IMR-90 (cell line): ENCODE measurements around the gene ELK3. TPM values are rescaled to one million over a fixed set of nuclear protein-coding genes. Genes with fewer than 3 reads are reported as not detected.
"Not testable (repeated sequence)": the region's sequence is repeated elsewhere in the genome, so short reads cannot be mapped to it uniquely, and the experiment has no call there.

Experiments used
- ATAC-seq: fragments of 200-7000 bp; cut with Tn5 transposase; 2 replicates; pipeline ENCODE4 v1.9.1; 2020; ENCODE audit warnings: low read depth, mild to moderate bottlenecking, moderate library complexity
- BruUV-seq: library from RNA; stranded (reverse); fragments of 400-500 nt; replicated peaks from 2 replicates; lab custom pipeline; 2021; lab: Mats Ljungman, UMichigan
- CTCF ChIA-PET: fragments of 300-600 bp; formaldehyde crosslinking; extraction: SDS; loops from one replicate; lab custom pipeline; 2021; ENCODE audit warnings: antibody characterized with exemption; lab: Yijun Ruan, JAX
- POLR2A ChIA-PET: fragments of 300-600 bp; sonication (Branson Sonifier 250); formaldehyde crosslinking; loops from one replicate; lab custom pipeline; 2022; ENCODE audit warnings: antibody characterized with exemption; ENCODE audit not compliant: unreplicated experiment; lab: Charles Lee
- DNase-seq: peaks from one replicate; pipeline ENCODE4 v3.0.0; 2013
- H2AFZ ChIP-seq: replicated peaks from 2 replicates; pipeline ENCODE3; 2013; ENCODE audit warnings: low read length, mild to moderate bottlenecking; ENCODE audit not compliant: poor library complexity
- H2AK5ac ChIP-seq: 2 replicates; pipeline ENCODE4 v1.6.1; 2013; ENCODE audit warnings: low read depth, low read length, inconsistent platforms
- H2AK9ac ChIP-seq: replicated peaks from 2 replicates; pipeline ENCODE3; 2013; ENCODE audit warnings: mild to moderate bottlenecking, low read depth, low read length, moderate library complexity; ENCODE audit not compliant: poor library complexity
- H2BK120ac ChIP-seq: 2 replicates; pipeline ENCODE4 v1.6.1; 2013; ENCODE audit warnings: low read depth, low read length, inconsistent platforms
- H2BK15ac ChIP-seq: 3 replicates; pipeline ENCODE4 v1.6.1; 2013; ENCODE audit warnings: low read depth, low read length, inconsistent platforms
- H2BK20ac ChIP-seq: 2 replicates; pipeline ENCODE4 v1.6.1; 2013; ENCODE audit warnings: low read depth, mild to moderate bottlenecking, inconsistent platforms, low read length, moderate library complexity
- H2BK5ac ChIP-seq: 2 replicates; pipeline ENCODE4 v1.6.1; 2013; ENCODE audit warnings: mild to moderate bottlenecking, low read depth, low read length, inconsistent platforms; ENCODE audit not compliant: poor library complexity, severe bottlenecking
- H3K14ac ChIP-seq: replicated peaks from 2 replicates; pipeline ENCODE4 v1.6.1; 2013; ENCODE audit warnings: low read depth, low read length, inconsistent platforms
- H3K18ac ChIP-seq: 2 replicates; pipeline ENCODE4 v1.6.1; 2013; ENCODE audit warnings: low read depth, low read length, control low read depth
- H3K23ac ChIP-seq: 2 replicates; pipeline ENCODE4 v1.6.1; 2013; ENCODE audit warnings: low read depth, low read length, inconsistent platforms
- H3K27ac ChIP-seq: 2 replicates; pipeline ENCODE4 v1.5.1; 2013; ENCODE audit warnings: mild to moderate bottlenecking, control low read depth, low read length; ENCODE audit not compliant: insufficient read depth
- H3K27me3 ChIP-seq: 2 replicates; pipeline ENCODE4 v1.6.1; 2013; ENCODE audit warnings: low read length; ENCODE audit not compliant: control insufficient read depth, insufficient read depth
- H3K36me3 ChIP-seq: 2 replicates; pipeline ENCODE4 v1.6.1; 2013; ENCODE audit warnings: low read length, mixed read lengths; ENCODE audit not compliant: control insufficient read depth, insufficient read depth
- H3K4ac ChIP-seq: 2 replicates; pipeline ENCODE4 v1.6.1; 2013; ENCODE audit warnings: low read depth, low read length, inconsistent platforms
- H3K4me1 ChIP-seq: 2 replicates; pipeline ENCODE4 v1.6.1; 2013; ENCODE audit warnings: low read length, mixed read lengths; ENCODE audit not compliant: control insufficient read depth, insufficient read depth
- H3K4me2 ChIP-seq: 2 replicates; pipeline ENCODE4 v1.6.1; 2013; ENCODE audit warnings: low read depth, mild to moderate bottlenecking, control low read depth, low read length, moderate library complexity
- H3K4me3 ChIP-seq: 2 replicates; pipeline ENCODE4 v1.5.1; 2013; ENCODE audit warnings: low read depth, mild to moderate bottlenecking, control low read depth, low read length, moderate library complexity; ENCODE audit not compliant: insufficient read depth
- H3K56ac ChIP-seq: 2 replicates; pipeline ENCODE4 v1.6.1; 2013; ENCODE audit warnings: low read length, inconsistent platforms; ENCODE audit not compliant: insufficient read depth; ENCODE audit errors: extremely low read depth
- H3K79me1 ChIP-seq, 2 experiments: 2 replicates each; pipeline ENCODE4 v1.6.1; 2013; ENCODE audit warnings: low read length in 2 of 2, inconsistent platforms in 1 of 2, low read depth in 1 of 2
- H3K9ac ChIP-seq: 2 replicates; pipeline ENCODE4 v1.6.1; 2013; ENCODE audit warnings: low read depth, low read length, control low read depth
- H3K9me1 ChIP-seq: 2 replicates; pipeline ENCODE4 v1.6.1; 2013; ENCODE audit warnings: low read length, inconsistent platforms; ENCODE audit not compliant: insufficient read depth
- H3K9me3 ChIP-seq: 2 replicates; pipeline ENCODE4 v1.6.1; 2013; ENCODE audit warnings: low read length; ENCODE audit not compliant: control insufficient read depth, insufficient read depth
- H4K20me1 ChIP-seq: 2 replicates; pipeline ENCODE4 v1.6.1; 2013; ENCODE audit warnings: low read length, inconsistent platforms; ENCODE audit not compliant: insufficient read depth
- H4K5ac ChIP-seq: 2 replicates; pipeline ENCODE4 v1.6.1; 2013; ENCODE audit warnings: mild to moderate bottlenecking, low read depth, low read length, control low read depth
- H4K8ac ChIP-seq, 2 experiments: 2 replicates each; pipeline ENCODE4 v1.6.1; 2013; ENCODE audit warnings: low read depth in 2 of 2, low read length in 2 of 2, control low read depth in 1 of 2, inconsistent platforms in 1 of 2
- H4K91ac ChIP-seq: 2 replicates; pipeline ENCODE4 v1.6.1; 2013; ENCODE audit warnings: low read depth, low read length, inconsistent platforms; ENCODE audit not compliant: insufficient read depth
- WGBS, 2 experiments: methylation state at CpG; one replicate each; pipeline versions ENCODE4 v1.1.5 to v1.1.7; 2013; ENCODE audit warnings: missing lambda C conversion rate in 2 of 2; ENCODE audit not compliant: insufficient read length in 1 of 2; ENCODE audit errors: extremely low coverage in 2 of 2; 5-methylcytosine and 5-hydroxymethylcytosine counted together
- dilution Hi-C: fragments of 300-500 bp; cut with HindIII; formaldehyde crosslinking; loops from one replicate; pipeline ENCODE4 v1.14.3; 2018; ENCODE audit warnings: low sequenced_read_pairs; ENCODE audit not compliant: unreplicated experiment
- in situ Hi-C: fragments of 300-500 bp; cut with MboI; formaldehyde crosslinking; loops from 3 replicates; pipeline ENCODE4 v1.14.3; 2019; ENCODE audit warnings: low sequenced_read_pairs, inconsistent platforms, mixed read lengths
- intact Hi-C: fragments of 100-400 bp; cut with micrococcal nuclease; formaldehyde crosslinking; loops from 2 replicates; pipeline ENCODE4 v1.10.0; 2022
- polyA plus RNA-seq, 3 experiments: library from polyadenylated mRNA; depleted of rRNA; stranded (reverse); fragments of >200 nt; gene quantifications; 2 replicates each; pipeline ENCODE4 v1.2.3, GENCODE V29; 2012; ENCODE audit warnings: low replicate concordance in 1 of 3
- total RNA-seq: library from RNA; depleted of rRNA; stranded (reverse); fragments of >200 nt; gene quantifications from 2 replicates; pipeline ENCODE4 v1.2.3, GENCODE V29; 2012

Gene ELK3
- total and polyA plus RNA-seq, 2 of the 4 experiments (the other 2 are of a cell fraction): 14.5 to 27.5 TPM

GRCh38 chr12:96315741-96316481 is 121.7 kb downstream of the ELK3 start:
- H2BK15ac ChIP-seq, H3K9me3 ChIP-seq, H2AK9ac ChIP-seq, H2BK20ac ChIP-seq, H3K27ac ChIP-seq, BruUV-seq, DNase-seq, H3K9me1 ChIP-seq, H4K91ac ChIP-seq, ATAC-seq, H3K27me3 ChIP-seq, H2BK120ac ChIP-seq, H3K23ac ChIP-seq, H3K56ac ChIP-seq, H3K4me1 ChIP-seq, H2BK5ac ChIP-seq, H3K4ac ChIP-seq, dilution Hi-C loops, H2AK5ac ChIP-seq, H3K18ac ChIP-seq, intact Hi-C loops, in situ Hi-C loops, H3K36me3 ChIP-seq, H3K14ac ChIP-seq, H2AFZ ChIP-seq, POLR2A ChIA-PET: not testable (repeated sequence)
- 0 out of 2 replicates have a peak overlapping the region, but pooled peaks have one; percentile 6 for H3K9ac ChIP-seq
- H4K8ac ChIP-seq: peak overlapping the region in 1 of 2 experiments; percentile 11; a peak in 1 of 4 replicates
- 0 out of 2 replicates have a peak overlapping the region, but pooled peaks have one; percentile 56 for H4K5ac ChIP-seq
- H3K4me3 ChIP-seq: peak overlapping the region; percentile 32; the same call in 1 of the 2 replicates
- 85% methylated on average over 6 of the region's 33 CpGs; no CpG with 5 or more reads in 1 of the 2 experiments for WGBS, 2 experiments
- peaks cover 3 to 22% of the 10 kb centered on the region in 2 experiments; a peak in 3 of 4 replicates for H3K79me1 ChIP-seq
- CTCF ChIA-PET: interaction anchor here (0.9 kb wide), 1 partner anchor 31 kb away, joined by 5 read pairs; no protein-coding TSS in a partner anchor
- peaks cover 10% of the 10 kb centered on the region for H4K20me1 ChIP-seq
- H3K4me2 ChIP-seq: peak overlapping the region; percentile 56

DNA sequence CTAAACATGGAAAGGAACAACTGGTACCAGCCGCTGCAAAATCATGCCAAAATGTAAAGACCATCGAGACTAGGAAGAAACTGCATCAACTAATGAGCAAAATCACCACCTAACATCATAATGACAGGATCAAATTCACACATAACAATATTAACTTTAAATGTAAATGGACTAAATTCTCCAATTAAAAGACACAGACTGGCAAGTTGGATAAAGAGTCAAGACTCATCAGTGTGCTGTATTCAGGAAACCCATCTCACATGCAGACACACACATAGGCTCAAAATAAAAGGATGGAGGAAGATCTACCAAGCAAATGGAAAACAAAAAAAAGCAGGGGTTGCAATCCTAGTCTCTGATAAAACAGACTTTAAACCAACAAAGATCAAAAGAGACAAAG is 123.6 kb downstream of the ELK3 start:
- CTCF ChIA-PET, H3K4me1 ChIP-seq, H3K9me3 ChIP-seq, H2BK5ac ChIP-seq, H4K5ac ChIP-seq, H3K14ac ChIP-seq, H3K9ac ChIP-seq, H3K23ac ChIP-seq, H2BK20ac ChIP-seq, H2BK15ac ChIP-seq, DNase-seq, H2AK9ac ChIP-seq, H3K4me3 ChIP-seq, H2AK5ac ChIP-seq, H3K4me2 ChIP-seq, in situ Hi-C loops, ATAC-seq, H3K56ac ChIP-seq, H3K4ac ChIP-seq, H2AFZ ChIP-seq, H4K91ac ChIP-seq, dilution Hi-C loops, H3K9me1 ChIP-seq, BruUV-seq, H3K18ac ChIP-seq, POLR2A ChIA-PET, H3K27me3 ChIP-seq, H4K8ac ChIP-seq, H3K36me3 ChIP-seq, intact Hi-C loops, H2BK120ac ChIP-seq, H3K27ac ChIP-seq: not testable (repeated sequence)
- WGBS, 2 experiments: no CpG with 5 or more reads among the region's 2 CpGs
- peaks cover 3 to 25% of the 10 kb centered on the region in 2 experiments; a peak in 3 of 4 replicates for H3K79me1 ChIP-seq
- peaks cover 10% of the 10 kb centered on the region for H4K20me1 ChIP-seq
